ENCODE results near the gene GMFB.
A peak's percentile ranks its signal among the peaks of the same experiment; 100 is the strongest.

The GMFB gene

GRCh38 chr14:54490445-54491175, 1.8 kb upstream of the GMFB start:
- DNase-seq (ENCODE audit: low spot score), result no peak

GRCh38 chr14:54489731-54490444, 1.1 kb upstream of the GMFB start:
- no peak for DNase-seq (ENCODE audit: low spot score)

GRCh38 chr14:54489318-54489683, 521 bp upstream of the GMFB start:
- no peak for DNase-seq (ENCODE audit: low spot score)

GRCh38 chr14:54488318-54488645, 498 bp downstream of the GMFB start:
- peak; percentile 34 for DNase-seq (ENCODE audit: low spot score)

- peak; percentile 25 for DNase-seq (ENCODE audit: low spot score)
Observed at GRCh38 chr14:54487771-54488170, 1.0 kb downstream of the GMFB start.

GRCh38 chr14:54486685-54487084, 2.1 kb downstream of the GMFB start:
- DNase-seq (ENCODE audit: low spot score), result no peak

GRCh38 chr14:54483846-54484245, 4.9 kb downstream of the GMFB start:
- DNase-seq (ENCODE audit: low spot score), result no peak

- DNase-seq (ENCODE audit: low spot score), result no peak
Observed at GRCh38 chr14:54483073-54483745, 5.6 kb downstream of the GMFB start.

GRCh38 chr14:54481695-54482094, 7.1 kb downstream of the GMFB start:
- no peak for DNase-seq (ENCODE audit: low spot score)

GRCh38 chr14:54480830-54481562, 7.8 kb downstream of the GMFB start:
- DNase-seq (ENCODE audit: low spot score), result no peak

GRCh38 chr14:54478636-54479215, 10.1 kb downstream of the GMFB start:
- no peak for DNase-seq (ENCODE audit: low spot score)

- no peak for DNase-seq (ENCODE audit: low spot score)
Observed at GRCh38 chr14:54475911-54476310, 12.9 kb downstream of the GMFB start.

GRCh38 chr14:54475187-54475899, 13.4 kb downstream of the GMFB start:
- DNase-seq (ENCODE audit: low spot score), result no peak

GRCh38 chr14:54474232-54474793, 14.5 kb downstream of the GMFB start:
- DNase-seq (ENCODE audit: low spot score), result no peak

GRCh38 chr14:54472315-54472714, 16.5 kb downstream of the GMFB start:
- no peak for DNase-seq (ENCODE audit: low spot score)

GRCh38 chr14:54471641-54472040, 17.1 kb downstream of the GMFB start:
- no peak for DNase-seq (ENCODE audit: low spot score)

- DNase-seq (ENCODE audit: low spot score), result no peak
Observed at GRCh38 chr14:54470701-54471100, 18.1 kb downstream of the GMFB start.

- DNase-seq (ENCODE audit: low spot score), result no peak
Observed at GRCh38 chr14:54467280-54467679, 21.5 kb downstream of the GMFB start.

- no peak for DNase-seq (ENCODE audit: low spot score)
Observed at GRCh38 chr14:54465654-54466053, 23.1 kb downstream of the GMFB start.

GRCh38 chr14:54462048-54462447, 26.7 kb downstream of the GMFB start:
- DNase-seq (ENCODE audit: low spot score), result no peak

GRCh38 chr14:54459106-54459505, 29.7 kb downstream of the GMFB start:
- DNase-seq (ENCODE audit: low spot score), result no peak
